GM23338 (cell line): ENCODE measurements around the gene SSTR3. TPM values are rescaled to one million over a fixed set of nuclear protein-coding genes. Genes with fewer than 3 reads are reported as not detected.

Source experiments
- ATAC-seq: fragments of 200-7000 bp; cut with Tn5 transposase; 3 replicates; pipeline ENCODE4 v1.9.1; 2020
- DNase-seq: peaks from one replicate; pipeline ENCODE4 v3.0.0-alpha.2; 2015; ENCODE audit warnings: low spot score
- H2AFZ ChIP-seq: fragments of 200-600 bp; sonication (generic); 2 replicates; pipeline ENCODE4 v1.8.0; 2016; ENCODE audit warnings: antibody characterized with exemption, mild to moderate bottlenecking, moderate library complexity
- H3F3A ChIP-seq: fragments of 200-600 bp; sonication (generic); replicated peaks from 2 replicates; pipeline ENCODE4 v1.8.0; 2017; ENCODE audit warnings: antibody characterized with exemption, mixed run types, low read depth
- H3K27ac ChIP-seq: fragments of 200-600 bp; sonication (generic); 2 replicates; pipeline ENCODE4 v1.6.1; 2016; ENCODE audit warnings: low read depth
- H3K27me3 ChIP-seq: fragments of 200-600 bp; sonication (generic); 2 replicates; pipeline ENCODE4 v1.8.0; 2016; ENCODE audit warnings: mild to moderate bottlenecking, mixed run types, moderate library complexity; ENCODE audit not compliant: insufficient read depth
- H3K36me3 ChIP-seq: fragments of 200-600 bp; sonication (generic); 2 replicates; pipeline ENCODE4 v1.8.0; 2016; ENCODE audit warnings: mild to moderate bottlenecking; ENCODE audit not compliant: insufficient read depth
- H3K4me1 ChIP-seq: fragments of 200-600 bp; sonication (generic); 2 replicates; pipeline ENCODE4 v1.8.0; 2016; ENCODE audit warnings: mild to moderate bottlenecking, moderate library complexity; ENCODE audit not compliant: insufficient read depth
- H3K4me2 ChIP-seq: fragments of 200-600 bp; sonication (generic); 2 replicates; pipeline ENCODE4 v1.7.1; 2017; ENCODE audit warnings: mixed run types
- H3K4me3 ChIP-seq: fragments of 200-600 bp; sonication (generic); 2 replicates; pipeline ENCODE4 v1.6.1; 2016; ENCODE audit warnings: mixed run types
- H3K79me2 ChIP-seq: fragments of 200-600 bp; sonication (generic); replicated peaks from 2 replicates; pipeline ENCODE4 v1.8.0; 2017; ENCODE audit warnings: mild to moderate bottlenecking; ENCODE audit not compliant: insufficient read depth
- H3K9me2 ChIP-seq: fragments of 200-600 bp; sonication (generic); 2 replicates; pipeline ENCODE4 v1.8.0; 2017; ENCODE audit not compliant: insufficient read depth
- H4K20me1 ChIP-seq: fragments of 200-600 bp; sonication (generic); replicated peaks from 2 replicates; pipeline ENCODE4 v1.8.0; 2017; ENCODE audit warnings: mild to moderate bottlenecking; ENCODE audit not compliant: insufficient read depth
- H3K27ac Mint-ChIP-seq: 2 replicates; pipeline ENCODE4 v1.8.0; 2020; ENCODE audit warnings: inconsistent platforms, mild to moderate bottlenecking, moderate library complexity, mixed read lengths
- H3K27me3 Mint-ChIP-seq: 3 replicates; pipeline ENCODE4 v1.8.0; 2022; ENCODE audit warnings: low read depth, mild to moderate bottlenecking, moderate library complexity, mixed read lengths, inconsistent platforms; ENCODE audit not compliant: insufficient read depth, poor library complexity
- H3K36me3 Mint-ChIP-seq: 3 replicates; pipeline ENCODE4 v1.8.0; 2021; ENCODE audit warnings: low read depth, mild to moderate bottlenecking, inconsistent platforms, moderate library complexity, mixed read lengths
- H3K4me1 Mint-ChIP-seq: 3 replicates; pipeline ENCODE4 v1.8.0; 2020; ENCODE audit warnings: mild to moderate bottlenecking, inconsistent platforms, mixed read lengths
- H3K4me3 Mint-ChIP-seq: 3 replicates; pipeline ENCODE4 v1.8.0; 2021; ENCODE audit warnings: moderate library complexity, mild to moderate bottlenecking, inconsistent platforms, mixed read lengths
- H3K9me3 Mint-ChIP-seq: 3 replicates; pipeline ENCODE4 v1.8.0; 2020; ENCODE audit warnings: moderate library complexity, mild to moderate bottlenecking, inconsistent platforms, mixed read lengths
- CREB1 ChIP-seq: fragments of 250-450 bp; sonication (Bioruptor Pico); IDR thresholded peaks from 2 replicates; pipeline ENCODE4 v1.5.0; 2020; ENCODE audit warnings: low read depth, mild to moderate bottlenecking, moderate library complexity
- CTCF ChIP-seq, 2 experiments: fragments of 200-600 bp in 1 of 2; sonication (generic) in 1 of 2; conservative IDR thresholded peaks; 2 replicates each; pipeline versions ENCODE4 v1.5.1 to v1.6.1; 2016 to 2017; ENCODE audit warnings: antibody characterized with exemption in 2 of 2, low read depth in 2 of 2, mild to moderate bottlenecking in 2 of 2, moderate library complexity in 1 of 2
- ETS1 ChIP-seq: IDR thresholded peaks from 2 replicates; pipeline ENCODE4 v1.6.1; 2016; ENCODE audit warnings: antibody characterized with exemption
- EZH2 ChIP-seq: fragments of 200-600 bp; sonication (generic); IDR thresholded peaks from one replicate; pipeline ENCODE4 v1.8.0; 2017; ENCODE audit warnings: antibody characterized with exemption, mild to moderate bottlenecking, low read depth; ENCODE audit not compliant: unreplicated experiment
- EZH2phosphoT487 ChIP-seq: fragments of 200-600 bp; sonication (generic); IDR thresholded peaks from one replicate; pipeline ENCODE4 v1.8.1; 2018; ENCODE audit warnings: antibody characterized with exemption; ENCODE audit not compliant: unreplicated experiment
- JUNB ChIP-seq: IDR thresholded peaks from one replicate; pipeline ENCODE4 v1.6.1; 2016; ENCODE audit warnings: antibody characterized with exemption; ENCODE audit not compliant: unreplicated experiment
- NANOG ChIP-seq: IDR thresholded peaks from 2 replicates; pipeline ENCODE4 v1.6.1; 2016; ENCODE audit warnings: antibody characterized with exemption, borderline replicate concordance
- POLR2AphosphoS5 ChIP-seq: IDR thresholded peaks from 2 replicates; pipeline ENCODE4 v1.6.1; 2016; ENCODE audit warnings: antibody characterized with exemption, low read depth
- REST ChIP-seq: IDR thresholded peaks from one replicate; pipeline ENCODE4 v1.6.1; 2018; ENCODE audit warnings: antibody characterized with exemption; ENCODE audit not compliant: unreplicated experiment
- STAT1 ChIP-seq: IDR thresholded peaks from one replicate; pipeline ENCODE4 v1.6.1; 2016; ENCODE audit warnings: antibody characterized with exemption; ENCODE audit not compliant: unreplicated experiment
- ZNF114 ChIP-seq: fragments of 250-450 bp; sonication (Bioruptor Pico); IDR thresholded peaks from 2 replicates; pipeline ENCODE4 v1.5.0; 2020; ENCODE audit warnings: mild to moderate bottlenecking, moderate library complexity
- ZNF331 ChIP-seq: fragments of 250-450 bp; sonication (Bioruptor Pico); IDR thresholded peaks from 2 replicates; pipeline ENCODE4 v1.5.0; 2020; ENCODE audit warnings: low read depth, mild to moderate bottlenecking, moderate library complexity
- ZNF462 ChIP-seq: fragments of 250-450 bp; sonication (Bioruptor Pico); IDR thresholded peaks from 2 replicates; pipeline ENCODE4 v1.5.0; 2020; ENCODE audit warnings: mild to moderate bottlenecking, moderate library complexity
- polyA plus RNA-seq: library from polyadenylated mRNA; unstranded; fragments of >200 nt; fragmentation: Nextera tagmentation; extraction: Ambion mirVana; gene quantifications from 2 replicates; pipeline ENCODE4 v1.2.1, GENCODE V29; 2016
- total RNA-seq: library from RNA; depleted of rRNA; stranded (reverse); fragments of >200 nt; shearing (Covaris generic); gene quantifications from 2 replicates; pipeline ENCODE4 v1.2.3, GENCODE V29; 2014

The SSTR3 gene
- total and polyA plus RNA-seq, 2 experiments from 2014 or later: 0.66 TPM; not detected in 1

GRCh38 chr22:37163575-37164504 is 48.4 kb downstream of the SSTR3 start:
- Histone ChIP-seq H4K20me1 (no peaks in the 10 kb centered on the region), H3K27ac (no peak overlapping the region), H3K27me3 (no peaks in the 10 kb centered on the region), H3K4me3 (no peak overlapping the region), H3K9me2 (no peaks in the 10 kb centered on the region), H3K4me1 (no peaks in the 10 kb centered on the region; the same call in 1 of the 2 replicates), H3F3A (no peaks in the 10 kb centered on the region), H3K4me2 (no peak overlapping the region), H2AFZ (no peak overlapping the region), H3K36me3 (no peaks in the 10 kb centered on the region), H3K79me2 (no peaks in the 10 kb centered on the region)
- ATAC-seq (no peak), DNase-seq (no peak)
- Mint-ChIP-seq H3K9me3 (peaks cover 4% of the 10 kb centered on the region; the same call in 2 of the 3 replicates), H3K4me1 (peaks cover 23% of the 10 kb centered on the region), H3K4me3 (no peak overlapping the region), H3K27me3 (peaks cover 7% of the 10 kb centered on the region), H3K27ac (no peak overlapping the region), H3K36me3 (no peaks in the 10 kb centered on the region)
- TF ChIP-seq NANOG: no peak
- TF ChIP-seq EZH2: no peak
- no peak for TF ChIP-seq ETS1
- no peak for TF ChIP-seq CREB1
- no peak for TF ChIP-seq ZNF331 (CRISPR knock-in tag)
- TF ChIP-seq POLR2AphosphoS5: no peak
- TF ChIP-seq REST: no peak
- TF ChIP-seq ZNF114: no peak
- no peak for TF ChIP-seq CTCF (conservative IDR thresholded peaks at IDR 0.05; ENCODE audit: low read depth in 2 of 2)
- TF ChIP-seq JUNB: no peak
- no peak for TF ChIP-seq STAT1
- no peak for TF ChIP-seq ZNF462 (CRISPR knock-in tag)
- no peak for TF ChIP-seq EZH2phosphoT487
